GM12878 (cell line): Measurements from ENCODE around the gene TTF2. TPM values are rescaled to one million over a fixed set of nuclear protein-coding genes. Genes with fewer than 3 reads are reported as not detected.

ENCODE experiments used
- ATAC-seq: fragments of 200-7000 bp; cut with Tn5 transposase; 3 replicates; pipeline ENCODE4 v1.9.1; 2020; ENCODE audit warnings: mild to moderate bottlenecking, moderate library complexity
- BruUV-seq: library from RNA; stranded (reverse); fragments of 400-500 nt; replicated peaks from 2 replicates; lab custom pipeline; 2021; lab: Mats Ljungman, UMichigan
- CTCF ChIA-PET: fragments of 300-600 bp; sonication (Branson Sonifier 250); formaldehyde crosslinking; extraction: SDS; loops from one replicate; lab custom pipeline; 2021; ENCODE audit warnings: inconsistent platforms; lab: Yijun Ruan, JAX
- POLR2A ChIA-PET: fragments of 350-600 bp; formaldehyde crosslinking; extraction: SDS; loops from one replicate; lab custom pipeline; 2021; ENCODE audit warnings: inconsistent platforms; lab: Charles Lee
- RAD21 ChIA-PET: fragments of 300-600 bp; sonication (Branson Sonifier 250); formaldehyde crosslinking; loops from one replicate; lab custom pipeline; 2023; ENCODE audit warnings: antibody characterized with exemption; ENCODE audit not compliant: unreplicated experiment; lab: Charles Lee
- SMC1A ChIA-PET: fragments of 300-600 bp; sonication (Branson Sonifier 250); formaldehyde crosslinking; loops from one replicate; lab custom pipeline; 2023; ENCODE audit not compliant: unreplicated experiment, uncharacterized antibody; lab: Charles Lee
- DNase-seq: peaks from one replicate; pipeline ENCODE4 v3.0.0-alpha.2; 2011; ENCODE audit warnings: low read depth, low spot score
- FAIRE-seq: peaks from 3 replicates; lab custom pipeline; 2011; peaks lifted over from hg19 to GRCh38; lab: Jason Lieb, UNC
- H2AFZ ChIP-seq: 2 replicates; pipeline ENCODE4 v1.6.0; 2011; ENCODE audit warnings: low read depth, low read length, control low read depth; ENCODE audit not compliant: control insufficient read depth
- H3K27ac ChIP-seq: 2 replicates; pipeline ENCODE4 v1.5.1; 2011; ENCODE audit warnings: control low read depth; ENCODE audit not compliant: control insufficient read depth, insufficient read depth
- H3K27me3 ChIP-seq, 2 experiments: replicated peaks in 1 of 2; 2 replicates each; pipeline versions ENCODE4 v1.6.0 to v1.6.1; 2011; ENCODE audit warnings: low read length in 1 of 2; ENCODE audit not compliant: control insufficient read depth in 2 of 2, insufficient read depth in 2 of 2
- H3K36me3 ChIP-seq, 2 experiments: 2 replicates each; pipeline ENCODE4 v1.5.1; 2011; ENCODE audit warnings: low read length in 1 of 2; ENCODE audit not compliant: control insufficient read depth in 2 of 2, insufficient read depth in 2 of 2
- H3K4me1 ChIP-seq: 2 replicates; pipeline ENCODE4 v1.6.1; 2011; ENCODE audit warnings: mild to moderate bottlenecking, low read length, moderate library complexity, mixed read lengths; ENCODE audit not compliant: control insufficient read depth, insufficient read depth
- H3K4me2 ChIP-seq: 2 replicates; pipeline ENCODE4 v1.6.0; 2011; ENCODE audit warnings: control low read depth; ENCODE audit not compliant: control insufficient read depth, insufficient read depth
- H3K4me3 ChIP-seq: fragments of 200-600 bp; sonication (generic); 2 replicates; pipeline ENCODE4 v1.5.1; 2016
- H3K79me2 ChIP-seq: 2 replicates; pipeline ENCODE4 v1.6.0; 2011; ENCODE audit warnings: low read length; ENCODE audit not compliant: control insufficient read depth, insufficient read depth
- H3K9ac ChIP-seq: 2 replicates; pipeline ENCODE4 v1.8.0; 2011; ENCODE audit warnings: low read length, control low read depth, mixed read lengths; ENCODE audit not compliant: control insufficient read depth, insufficient read depth
- H3K9me3 ChIP-seq: replicated peaks from 3 replicates; pipeline ENCODE4 v1.5.1; 2011; ENCODE audit warnings: mild to moderate bottlenecking, low read length; ENCODE audit not compliant: control insufficient read depth, insufficient read depth
- H4K20me1 ChIP-seq: 2 replicates; pipeline ENCODE4 v1.6.0; 2011; ENCODE audit not compliant: control insufficient read depth, insufficient read depth
- NFXL1 ChIP-seq: fragments of 450-650 bp; IDR thresholded peaks from 2 replicates; pipeline ENCODE4 v1.6.1; 2017; ENCODE audit warnings: antibody characterized with exemption, mild to moderate bottlenecking, borderline replicate concordance
- PAX5 ChIP-seq: IDR thresholded peaks from 2 replicates; pipeline ENCODE4 v1.6.1; 2011; ENCODE audit warnings: low read depth, low read length, borderline replicate concordance
- RB1 ChIP-seq: fragments of 450-650 bp; formaldehyde crosslinking; IDR thresholded peaks from 2 replicates; pipeline ENCODE4 v1.6.1; 2017; ENCODE audit warnings: mild to moderate bottlenecking, borderline replicate concordance
- SREBF1 ChIP-seq: IDR thresholded peaks from 2 replicates; pipeline ENCODE4 v1.6.1; 2012; ENCODE audit warnings: mild to moderate bottlenecking, low read length
- WGBS: methylation state at CpG from one replicate; pipeline ENCODE4 v1.1.6; 2016; ENCODE audit warnings: low lambda C conversion rate; ENCODE audit not compliant: insufficient replicate concordance, insufficient coverage; ENCODE audit errors: missing lambda C conversion rate; 5-methylcytosine and 5-hydroxymethylcytosine counted together
- in situ Hi-C: fragments of 300-500 bp; cut with MboI; formaldehyde crosslinking; loops from 9 replicates; pipeline ENCODE4 v1.14.3; 2018; ENCODE audit warnings: mixed read lengths
- intact Hi-C: fragments of 100-400 bp; cut with micrococcal nuclease; formaldehyde crosslinking; loops from one replicate; pipeline ENCODE4 v1.14.2; 2022; ENCODE audit not compliant: unreplicated experiment
- polyA plus RNA-seq, 11 experiments: library from polyadenylated mRNA; depleted of rRNA in 4 of 11; unstranded in 6 of 11; stranded (reverse) in 5 of 11; fragments of >200 nt; fragmentation: Nextera tagmentation in 4 of 11; fragmentation: Illumina TruSeq in 1 of 11; extraction: Ambion mirVana in 4 of 11; extraction: Trizol in 1 of 11; gene quantifications; 1 replicate in 1 of 11; 2 replicates in 10 of 11; pipeline versions ENCODE4 v1.2.1 to v1.2.3, GENCODE V29; 2011 to 2016; ENCODE audit warnings: inconsistent platforms in 2 of 11, missing spikeins in 2 of 11, low read depth in 1 of 11
- total RNA-seq, 4 experiments: library from RNA; depleted of rRNA in 3 of 4; stranded (reverse); fragments of >200 nt in 3 of 4; fragmentation: Illumina TruSeq in 1 of 4; extraction: Trizol in 1 of 4; gene quantifications; 2 replicates each; pipeline versions ENCODE4 v1.2.1 to v1.2.3, GENCODE V29; 2013 to 2021
- TF ChIP-seq, protein P1 (sequence below): IDR thresholded peaks from 2 replicates; pipeline ENCODE4 v1.6.1; 2012; ENCODE audit warnings: low read depth, low read length, improper control_type of control experiment
- TF ChIP-seq, protein P2 (sequence below): fragments of 450-650 bp; IDR thresholded peaks from 2 replicates; pipeline ENCODE4 v1.6.1; 2017; ENCODE audit warnings: low read depth, mild to moderate bottlenecking, moderate library complexity
- TF ChIP-seq, protein P3 (sequence below): fragments of 150-350 bp; IDR thresholded peaks from 2 replicates; pipeline ENCODE4 v1.6.1; 2016; ENCODE audit warnings: low read depth, low read length
- TF ChIP-seq, protein P4 (sequence below): fragments of 450-650 bp; IDR thresholded peaks from 2 replicates; pipeline ENCODE4 v1.6.1; 2018; ENCODE audit warnings: mild to moderate bottlenecking, low read depth, moderate library complexity; ENCODE audit not compliant: partially characterized antibody

The TTF2 gene
- total and polyA plus RNA-seq, 10 of the 15 experiments (the other 5 are each of a cell fraction or from before 2014, with no cell fraction given): 17.7 to 134 (median 78.2) TPM

DNA sequence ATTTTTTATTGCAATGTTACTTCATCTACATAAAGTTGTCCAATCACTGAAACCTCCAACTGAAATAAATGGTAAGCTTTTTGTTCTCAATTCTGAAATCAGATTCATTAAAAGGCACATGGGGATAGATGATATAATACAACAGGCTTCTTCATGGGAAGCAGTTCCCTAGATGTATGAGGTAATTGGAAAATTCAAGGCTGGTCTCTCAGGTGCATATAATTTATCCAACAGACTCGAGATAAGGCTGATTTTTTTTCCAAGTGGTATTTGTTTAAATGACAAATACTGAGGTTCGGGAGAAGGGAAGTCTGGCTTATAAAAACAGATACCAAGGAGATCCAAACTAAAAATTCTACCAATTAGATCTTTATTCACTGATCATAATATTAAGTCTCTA, 47.2 kb downstream of the TTF2 start:
- H3K79me2 ChIP-seq: no peaks in the 10 kb centered on the region
- 91% methylated on average over 2 of the region's 2 CpGs for whole genome bisulfite sequencing
- ChIA-PET CTCF (interaction anchor here (1.1 kb wide), 1 partner anchor 21 kb away, joined by 8 read pairs; no protein-coding TSS in a partner anchor), RAD21 (no interaction called here), POLR2A (interaction anchor here (1.8 kb wide), 1 partner anchor 14 kb away, joined by 4 read pairs; no protein-coding TSS in a partner anchor)
- no peak overlapping the region for H3K4me3 ChIP-seq
- ATAC-seq: no peak
- H3K36me3 ChIP-seq: peaks cover 5 to 35% of the 10 kb centered on the region in 2 experiments
- no peaks in the 10 kb centered on the region for H4K20me1 ChIP-seq
- intact Hi-C loops: no loop called here
- DNase-seq: no peak
- H3K4me2 ChIP-seq: no peak overlapping the region
- no peak overlapping the region for H2AFZ ChIP-seq
- H3K9me3 ChIP-seq: no peaks in the 10 kb centered on the region
- TF ChIP-seq NFXL1: no peak
- TF ChIP-seq, protein P1, sequence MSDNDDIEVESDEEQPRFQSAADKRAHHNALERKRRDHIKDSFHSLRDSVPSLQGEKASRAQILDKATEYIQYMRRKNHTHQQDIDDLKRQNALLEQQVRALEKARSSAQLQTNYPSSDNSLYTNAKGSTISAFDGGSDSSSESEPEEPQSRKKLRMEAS: no peak
- TF ChIP-seq SREBF1: no peak
- TF ChIP-seq, protein P2, sequence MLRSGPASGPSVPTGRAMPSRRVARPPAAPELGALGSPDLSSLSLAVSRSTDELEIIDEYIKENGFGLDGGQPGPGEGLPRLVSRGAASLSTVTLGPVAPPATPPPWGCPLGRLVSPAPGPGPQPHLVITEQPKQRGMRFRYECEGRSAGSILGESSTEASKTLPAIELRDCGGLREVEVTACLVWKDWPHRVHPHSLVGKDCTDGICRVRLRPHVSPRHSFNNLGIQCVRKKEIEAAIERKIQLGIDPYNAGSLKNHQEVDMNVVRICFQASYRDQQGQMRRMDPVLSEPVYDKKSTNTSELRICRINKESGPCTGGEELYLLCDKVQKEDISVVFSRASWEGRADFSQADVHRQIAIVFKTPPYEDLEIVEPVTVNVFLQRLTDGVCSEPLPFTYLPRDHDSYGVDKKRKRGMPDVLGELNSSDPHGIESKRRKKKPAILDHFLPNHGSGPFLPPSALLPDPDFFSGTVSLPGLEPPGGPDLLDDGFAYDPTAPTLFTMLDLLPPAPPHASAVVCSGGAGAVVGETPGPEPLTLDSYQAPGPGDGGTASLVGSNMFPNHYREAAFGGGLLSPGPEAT: no peak
- TF ChIP-seq, all 136 proteins: peak for 0
- in situ Hi-C loops: no loop called here
- no peak overlapping the region for H3K27ac ChIP-seq
- SMC1A ChIA-PET: interaction anchor here (0.8 kb wide), 1 partner anchor 419 kb away, joined by 3 read pairs; no protein-coding TSS in a partner anchor
- H3K4me1 ChIP-seq: no peaks in the 10 kb centered on the region
- TSS peak; percentile 2 for BruUV-seq
- no peaks in the 10 kb centered on the region for H3K27me3 ChIP-seq
- no peak for FAIRE-seq
- no peak overlapping the region for H3K9ac ChIP-seq

DNA sequence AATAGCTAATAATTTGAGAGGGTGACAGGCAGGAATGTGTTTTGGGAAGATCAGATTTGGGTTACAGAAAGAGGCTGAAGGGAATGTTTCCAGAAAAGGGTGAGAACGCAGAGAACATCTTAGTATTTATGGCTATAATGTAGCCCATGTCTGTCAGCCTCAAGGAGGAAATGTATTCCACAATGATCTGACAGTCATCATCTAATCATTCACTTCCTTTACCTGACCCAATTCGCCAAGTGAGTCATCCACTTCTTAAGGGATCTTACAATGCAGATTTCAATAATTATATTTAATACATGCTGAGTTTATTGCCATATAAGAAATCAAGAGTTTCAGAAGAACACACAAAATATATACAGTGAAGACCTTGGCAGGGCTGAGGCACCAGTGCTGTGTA, 50.6 kb downstream of the TTF2 start:
- WGBS: 92% methylated on average over 2 of the region's 2 CpGs
- in situ Hi-C loops (no loop called here), intact Hi-C loops (no loop called here)
- ChIA-PET RAD21 (no interaction called here), POLR2A (interaction anchor here (2.1 kb wide), 1 partner anchor 12 kb away, joined by 6 read pairs; no protein-coding TSS in a partner anchor), SMC1A (interaction anchor here (0.8 kb wide), 1 partner anchor 18 kb away, joined by 3 read pairs; no protein-coding TSS in a partner anchor), CTCF (interaction anchor here (1.2 to 2.7 kb wide), 3 partner anchors 12 to 43 kb away, joined by 3 to 13 read pairs (median 6); no protein-coding TSS in a partner anchor)
- Histone ChIP-seq H3K4me2 (no peak overlapping the region), H4K20me1 (no peaks in the 10 kb centered on the region), H3K4me1 (no peaks in the 10 kb centered on the region), H3K9me3 (no peaks in the 10 kb centered on the region), H2AFZ (no peak overlapping the region), H3K36me3 (peaks cover 0 to 13% of the 10 kb centered on the region in 2 experiments; a peak in 1 of 4 replicates), H3K9ac (no peak overlapping the region), H3K27me3 (no peaks in the 10 kb centered on the region), H3K27ac (no peak overlapping the region), H3K79me2 (no peaks in the 10 kb centered on the region), H3K4me3 (no peak overlapping the region)
- DNase-seq (no peak), ATAC-seq (no peak), FAIRE-seq (no peak)
- BruUV-seq: no TSS peak
- TF ChIP-seq, protein P3, sequence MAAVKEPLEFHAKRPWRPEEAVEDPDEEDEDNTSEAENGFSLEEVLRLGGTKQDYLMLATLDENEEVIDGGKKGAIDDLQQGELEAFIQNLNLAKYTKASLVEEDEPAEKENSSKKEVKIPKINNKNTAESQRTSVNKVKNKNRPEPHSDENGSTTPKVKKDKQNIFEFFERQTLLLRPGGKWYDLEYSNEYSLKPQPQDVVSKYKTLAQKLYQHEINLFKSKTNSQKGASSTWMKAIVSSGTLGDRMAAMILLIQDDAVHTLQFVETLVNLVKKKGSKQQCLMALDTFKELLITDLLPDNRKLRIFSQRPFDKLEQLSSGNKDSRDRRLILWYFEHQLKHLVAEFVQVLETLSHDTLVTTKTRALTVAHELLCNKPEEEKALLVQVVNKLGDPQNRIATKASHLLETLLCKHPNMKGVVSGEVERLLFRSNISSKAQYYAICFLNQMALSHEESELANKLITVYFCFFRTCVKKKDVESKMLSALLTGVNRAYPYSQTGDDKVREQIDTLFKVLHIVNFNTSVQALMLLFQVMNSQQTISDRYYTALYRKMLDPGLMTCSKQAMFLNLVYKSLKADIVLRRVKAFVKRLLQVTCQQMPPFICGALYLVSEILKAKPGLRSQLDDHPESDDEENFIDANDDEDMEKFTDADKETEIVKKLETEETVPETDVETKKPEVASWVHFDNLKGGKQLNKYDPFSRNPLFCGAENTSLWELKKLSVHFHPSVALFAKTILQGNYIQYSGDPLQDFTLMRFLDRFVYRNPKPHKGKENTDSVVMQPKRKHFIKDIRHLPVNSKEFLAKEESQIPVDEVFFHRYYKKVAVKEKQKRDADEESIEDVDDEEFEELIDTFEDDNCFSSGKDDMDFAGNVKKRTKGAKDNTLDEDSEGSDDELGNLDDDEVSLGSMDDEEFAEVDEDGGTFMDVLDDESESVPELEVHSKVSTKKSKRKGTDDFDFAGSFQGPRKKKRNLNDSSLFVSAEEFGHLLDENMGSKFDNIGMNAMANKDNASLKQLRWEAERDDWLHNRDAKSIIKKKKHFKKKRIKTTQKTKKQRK: no peak
- TF ChIP-seq RB1 (no peak), PAX5 (no peak)
- TF ChIP-seq, protein P4, sequence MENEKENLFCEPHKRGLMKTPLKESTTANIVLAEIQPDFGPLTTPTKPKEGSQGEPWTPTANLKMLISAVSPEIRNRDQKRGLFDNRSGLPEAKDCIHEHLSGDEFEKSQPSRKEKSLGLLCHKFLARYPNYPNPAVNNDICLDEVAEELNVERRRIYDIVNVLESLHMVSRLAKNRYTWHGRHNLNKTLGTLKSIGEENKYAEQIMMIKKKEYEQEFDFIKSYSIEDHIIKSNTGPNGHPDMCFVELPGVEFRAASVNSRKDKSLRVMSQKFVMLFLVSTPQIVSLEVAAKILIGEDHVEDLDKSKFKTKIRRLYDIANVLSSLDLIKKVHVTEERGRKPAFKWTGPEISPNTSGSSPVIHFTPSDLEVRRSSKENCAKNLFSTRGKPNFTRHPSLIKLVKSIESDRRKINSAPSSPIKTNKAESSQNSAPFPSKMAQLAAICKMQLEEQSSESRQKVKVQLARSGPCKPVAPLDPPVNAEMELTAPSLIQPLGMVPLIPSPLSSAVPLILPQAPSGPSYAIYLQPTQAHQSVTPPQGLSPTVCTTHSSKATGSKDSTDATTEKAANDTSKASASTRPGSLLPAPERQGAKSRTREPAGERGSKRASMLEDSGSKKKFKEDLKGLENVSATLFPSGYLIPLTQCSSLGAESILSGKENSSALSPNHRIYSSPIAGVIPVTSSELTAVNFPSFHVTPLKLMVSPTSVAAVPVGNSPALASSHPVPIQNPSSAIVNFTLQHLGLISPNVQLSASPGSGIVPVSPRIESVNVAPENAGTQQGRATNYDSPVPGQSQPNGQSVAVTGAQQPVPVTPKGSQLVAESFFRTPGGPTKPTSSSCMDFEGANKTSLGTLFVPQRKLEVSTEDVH: no peak
